ENCODE results near the gene GPN3.
A peak's percentile ranks its signal among the peaks of the same experiment; 100 is the strongest.
"Not testable (repeated sequence)": the region's sequence is repeated elsewhere in the genome, so short reads cannot be mapped to it uniquely, and the experiment has no call there.

Gene GPN3

DNA sequence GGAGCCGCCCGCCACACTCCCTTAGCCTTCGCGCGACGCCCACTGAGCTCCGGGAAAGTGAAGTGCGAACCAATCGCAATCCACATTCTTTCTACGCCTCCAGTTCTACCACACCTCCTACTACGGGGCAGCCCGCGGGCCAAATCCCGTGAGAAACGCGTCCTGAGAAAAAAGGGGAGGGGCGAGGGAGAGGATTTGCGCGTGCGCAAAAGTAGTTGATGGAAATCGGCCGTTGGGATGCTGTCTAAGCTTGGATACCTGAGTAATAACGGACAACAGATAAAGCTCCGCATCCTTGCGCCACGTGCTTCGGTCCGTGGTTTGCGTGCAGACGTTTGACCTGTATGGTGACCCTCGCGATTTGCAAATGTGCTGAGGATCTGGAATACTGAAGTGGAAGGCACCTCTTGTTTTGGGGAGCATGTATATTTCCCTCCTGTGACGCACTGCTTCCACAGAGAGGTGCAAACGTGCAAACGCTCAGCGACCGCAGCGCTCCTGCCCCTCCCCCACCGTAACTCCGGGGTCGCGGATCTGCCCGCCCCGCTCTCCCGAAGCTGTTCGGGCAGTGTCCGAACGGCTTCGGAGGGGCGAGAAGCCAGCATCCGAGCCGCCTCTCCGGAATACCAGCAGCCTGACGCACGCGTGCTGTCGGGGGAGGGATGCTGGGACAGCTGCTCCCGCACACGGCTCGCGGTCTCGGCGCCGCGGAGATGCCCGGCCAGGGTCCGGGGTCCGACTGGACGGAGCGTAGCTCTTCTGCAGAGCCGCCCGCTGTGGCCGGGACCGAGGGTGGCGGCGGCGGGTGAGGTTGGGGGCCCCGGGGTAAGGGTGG is at the start of gene GPN3, which contains the start of gene FAM216A:
Gene GPN3 (minus strand): TSS at position 44 of the 835 bp plus-strand sequence. CDS start 54 bp downstream, outside the sequence.
Gene FAM216A (plus strand): TSS at position 632 of the 835 bp plus-strand sequence. CDS start 31 bp downstream, at position 663.
- peak; percentile 86 to 92 for DNase-seq (ENCODE audit: low read depth in 1 of 2, low spot score in 1 of 2)

DNA sequence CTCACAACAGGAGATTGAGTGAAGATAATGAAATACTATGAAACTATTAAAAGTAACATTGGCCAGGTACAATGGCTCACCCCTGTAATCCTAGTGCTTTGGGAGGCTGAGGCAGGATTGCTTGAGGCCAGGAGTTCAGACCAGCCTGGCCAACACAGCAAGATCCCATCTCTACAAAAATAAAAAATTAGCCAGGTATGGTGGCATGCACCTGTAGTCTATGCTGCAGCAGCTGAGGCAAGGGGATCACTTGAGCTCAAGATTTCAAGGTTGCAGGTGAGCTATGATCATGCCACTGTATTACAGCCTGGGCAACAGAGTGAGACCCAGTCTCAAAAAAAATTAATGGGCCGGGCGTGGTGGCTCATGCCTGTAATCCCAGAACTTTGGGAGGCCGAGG is 48.9 kb upstream of the GPN3 start:
- no peak for DNase-seq (ENCODE audit: low read depth in 1 of 2, low spot score in 1 of 2)

DNA sequence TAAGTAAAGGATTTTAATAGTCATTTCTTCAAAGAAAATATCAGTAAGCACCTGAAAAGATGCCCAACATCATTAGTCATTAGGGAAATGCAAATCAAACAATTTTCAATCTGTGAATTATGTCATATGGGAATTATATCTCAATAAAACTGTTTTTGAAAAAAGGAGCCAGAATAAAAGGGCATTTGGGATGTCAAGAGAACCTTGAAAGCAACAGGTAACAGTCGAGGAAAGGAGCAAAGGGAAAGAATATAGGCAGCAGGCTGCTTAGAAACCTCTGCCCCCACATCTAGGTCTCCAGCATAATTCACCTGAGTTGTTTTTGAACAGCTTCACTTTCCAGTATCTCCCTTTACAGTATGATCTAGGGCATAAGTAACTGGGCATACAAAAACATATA is 46.3 kb upstream of the GPN3 start:
- DNase-seq (ENCODE audit: low read depth in 1 of 2, low spot score in 1 of 2): no peak

DNA sequence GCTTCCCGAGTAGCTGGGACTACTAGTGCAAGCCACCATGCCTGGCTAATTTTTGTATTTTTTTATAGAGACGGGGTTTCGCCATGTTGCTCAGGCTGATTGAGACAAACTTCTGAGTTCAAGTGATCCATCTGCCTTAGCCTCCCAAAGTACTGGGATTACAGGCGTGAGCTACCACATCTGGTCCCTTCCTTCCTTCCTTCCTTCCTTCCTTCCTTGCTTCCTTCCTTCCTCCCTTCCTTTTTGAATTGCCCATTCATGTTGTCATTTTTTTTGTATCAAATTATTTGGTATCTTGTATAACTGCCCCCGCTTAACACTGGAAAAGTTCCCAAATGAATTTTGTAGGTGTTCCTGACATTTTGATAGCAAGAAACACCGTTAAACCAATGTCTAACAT is 45.8 kb upstream of the GPN3 start:
- DNase-seq (ENCODE audit: low read depth in 1 of 2, low spot score in 1 of 2): no peak

DNA sequence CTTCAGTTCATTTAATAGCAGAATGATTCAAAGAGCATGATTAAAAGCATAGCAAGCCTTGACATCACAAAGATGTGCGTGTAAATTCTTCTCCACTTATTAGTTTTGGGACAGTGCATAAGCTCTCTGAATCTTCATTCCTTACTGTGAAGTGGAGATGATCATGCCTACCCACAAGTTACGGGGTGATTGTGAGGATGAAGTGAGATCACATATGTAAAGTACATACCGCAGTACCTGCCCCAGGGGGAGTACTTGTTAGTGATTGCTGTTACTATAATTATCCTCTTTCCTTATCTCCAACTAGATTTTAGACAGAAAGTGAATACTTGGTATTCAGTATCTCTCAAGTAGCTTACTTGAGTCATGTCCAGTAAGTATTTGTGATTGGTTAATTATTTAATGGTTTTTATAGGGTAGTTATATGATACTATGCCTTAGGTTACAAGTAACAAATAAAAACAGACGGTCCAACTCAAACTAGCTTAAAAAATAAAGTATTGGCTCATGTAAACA is 40.1 kb upstream of the GPN3 start:
- DNase-seq (ENCODE audit: low read depth in 1 of 2, low spot score in 1 of 2): no peak

DNA sequence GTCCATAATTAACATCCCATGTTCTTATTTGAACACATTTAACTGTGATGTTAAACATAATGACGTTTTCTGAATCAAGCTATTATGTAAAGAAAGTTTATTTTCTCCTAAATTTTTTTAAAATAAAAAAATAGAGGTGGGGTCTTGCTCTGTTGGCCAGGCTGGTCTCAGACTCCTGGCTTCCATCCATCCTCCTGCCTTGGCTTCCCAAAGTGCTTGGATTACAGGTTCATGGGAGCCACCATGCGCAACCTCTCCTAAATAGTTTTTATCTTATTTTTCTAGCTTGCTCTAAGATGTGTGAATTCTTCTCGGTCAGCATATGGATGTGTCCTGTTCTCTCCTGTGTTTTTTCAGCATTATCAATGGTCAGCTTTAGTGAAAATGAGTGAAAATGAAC is 37.3 kb upstream of the GPN3 start:
- no peak for DNase-seq (ENCODE audit: low read depth in 1 of 2, low spot score in 1 of 2)

DNA sequence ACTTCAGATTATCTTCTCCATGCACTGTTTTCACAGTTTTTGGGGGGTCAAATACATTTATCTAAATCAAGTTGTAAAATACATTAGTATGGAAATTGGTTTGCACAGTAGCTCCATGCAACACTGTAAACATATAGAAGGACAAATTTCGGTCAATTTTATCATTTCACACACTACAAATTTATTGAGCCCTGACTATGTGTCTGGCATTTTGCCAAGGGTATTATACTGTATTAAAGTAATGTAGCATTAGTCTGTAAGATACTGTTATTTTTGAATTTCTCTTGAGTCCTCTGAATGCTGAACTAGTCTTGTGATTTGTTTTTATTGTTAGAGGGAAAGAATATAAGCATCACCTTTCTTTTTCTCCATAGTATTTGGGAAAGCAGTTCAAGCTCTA is 35.4 kb upstream of the GPN3 start:
- DNase-seq (ENCODE audit: low read depth in 1 of 2, low spot score in 1 of 2): no peak

DNA sequence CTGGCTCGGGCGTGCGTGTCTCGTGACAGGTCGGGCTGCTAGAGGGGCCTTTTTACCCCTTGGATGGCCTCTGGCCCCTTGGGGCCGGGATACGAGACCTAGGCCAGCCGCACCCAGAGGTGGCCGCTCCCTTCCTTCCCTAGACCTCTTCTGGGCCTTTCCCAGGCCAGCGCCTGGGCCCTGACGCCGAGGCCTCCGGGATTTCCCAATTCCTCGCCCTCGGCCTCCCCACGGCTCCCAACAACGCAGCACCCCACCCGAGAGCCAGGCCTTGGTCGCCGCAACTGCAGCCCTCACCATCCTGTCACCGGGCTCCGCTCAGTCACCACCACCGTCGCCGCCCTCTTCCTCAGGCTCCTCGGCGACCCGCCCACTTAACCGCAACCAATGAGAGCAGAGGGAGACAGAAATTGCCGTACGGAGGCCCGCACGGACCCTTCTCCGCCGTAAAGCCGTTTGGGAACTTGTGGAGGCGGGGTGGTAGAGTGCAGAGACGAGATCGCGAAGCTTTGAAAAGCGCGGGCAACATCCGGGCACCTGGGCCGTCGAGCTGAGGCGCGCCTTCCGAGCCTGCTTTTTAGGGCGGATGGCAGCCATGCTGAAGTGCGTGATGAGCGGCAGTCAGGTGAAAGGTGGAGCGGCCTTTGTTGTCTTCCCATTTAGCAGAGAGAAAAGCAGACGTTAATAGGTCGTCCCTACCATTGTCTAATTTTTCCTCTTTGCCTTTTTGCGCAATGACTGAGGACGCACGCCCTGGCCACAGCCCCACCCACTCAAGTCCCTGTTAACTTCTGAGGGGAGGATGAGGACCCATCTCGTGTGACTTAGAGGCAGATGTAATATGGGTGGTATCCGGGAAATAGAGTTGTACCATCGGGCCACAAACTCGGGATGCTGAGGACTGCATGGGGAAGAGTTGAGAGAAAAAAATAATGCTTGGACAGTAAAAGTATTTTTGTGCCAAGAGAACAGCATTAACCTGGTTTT is 34.0 kb upstream of the GPN3 start, which contains the start of the genes RAD9B and VPS29:
Gene RAD9B (plus strand): TSS at position 580 of the 987 bp plus-strand sequence. CDS start 7 bp downstream, at position 587.
Gene VPS29 (minus strand): TSS at position 360 of the 987 bp plus-strand sequence. CDS start 60 bp downstream, at position 300.
- DNase-seq (ENCODE audit: low read depth in 1 of 2, low spot score in 1 of 2): peak; percentile 97 to 98

DNA sequence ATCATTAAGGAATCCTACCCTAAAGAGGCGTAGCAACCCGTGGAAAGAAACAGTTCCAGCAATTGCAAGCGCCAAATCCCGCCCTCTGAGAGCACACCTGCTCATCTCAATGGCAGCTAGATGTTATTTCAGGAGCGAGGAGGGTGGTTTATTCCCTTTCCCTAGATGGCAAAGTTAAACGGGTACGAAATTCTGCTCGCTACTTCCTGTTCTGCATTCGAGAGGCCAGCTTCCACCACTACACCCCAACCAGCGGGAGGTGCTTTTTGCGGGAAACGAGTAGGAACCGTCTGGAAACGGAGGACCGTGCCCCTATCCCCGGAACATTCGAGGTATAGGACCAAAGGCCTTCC is 33.3 kb upstream of the GPN3 start:
- no peak for DNase-seq (ENCODE audit: low read depth in 1 of 2, low spot score in 1 of 2)

DNA sequence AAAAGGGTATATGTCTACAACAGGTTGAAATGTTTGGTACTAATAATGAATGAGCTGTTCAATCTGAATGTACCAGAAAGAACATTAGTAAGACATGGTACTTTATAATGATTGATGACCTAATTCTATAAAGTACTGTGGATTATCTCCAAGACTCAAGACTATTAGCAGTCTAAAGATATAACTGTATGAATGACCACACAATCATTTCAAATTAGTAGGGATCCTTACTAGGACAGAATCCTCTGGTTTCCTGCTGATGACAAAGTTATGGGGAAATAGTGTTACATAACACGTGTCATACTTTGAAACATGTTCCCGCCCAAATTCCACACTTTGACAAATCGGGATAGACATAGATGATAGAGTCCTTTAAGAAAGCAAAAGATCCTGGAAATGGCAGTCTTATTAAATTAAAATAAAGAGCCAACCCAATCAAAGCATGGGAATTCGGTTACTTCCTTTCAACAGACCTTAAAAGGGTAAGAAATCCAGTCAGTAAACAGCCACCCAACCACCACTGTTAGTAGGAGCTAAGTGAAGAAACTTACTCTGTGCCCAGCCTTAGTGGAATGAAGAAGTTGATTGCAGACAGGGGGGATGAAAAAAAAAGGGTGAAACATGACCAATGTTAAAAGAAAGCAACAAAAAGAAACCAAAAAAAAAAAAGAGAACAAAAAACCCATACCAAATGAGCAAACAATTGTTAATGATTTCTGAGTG is 31.1 kb upstream of the GPN3 start:
- no peak for DNase-seq (ENCODE audit: low read depth in 1 of 2, low spot score in 1 of 2)

DNA sequence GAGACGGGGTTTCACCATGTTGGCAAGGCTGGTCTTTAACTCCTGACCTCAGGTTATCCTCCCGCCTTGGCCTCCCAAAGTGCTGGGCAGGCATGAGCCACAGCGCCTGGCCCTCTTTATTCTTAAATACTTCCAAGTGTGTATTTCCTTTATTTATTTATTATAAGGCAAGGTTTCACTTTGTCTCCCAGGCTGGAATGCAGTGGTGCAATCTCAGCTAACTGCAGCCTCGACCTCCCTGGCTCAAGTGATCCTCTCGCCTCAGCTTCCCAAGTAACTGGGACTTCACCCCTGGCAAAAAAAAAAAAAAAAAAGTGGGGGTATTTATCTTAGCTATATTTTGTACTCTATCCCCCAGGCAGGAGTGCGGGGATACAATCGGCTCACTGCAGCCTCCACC is 7.4 kb upstream of the GPN3 start:
- no peak for DNase-seq (ENCODE audit: low read depth in 1 of 2, low spot score in 1 of 2)

DNA sequence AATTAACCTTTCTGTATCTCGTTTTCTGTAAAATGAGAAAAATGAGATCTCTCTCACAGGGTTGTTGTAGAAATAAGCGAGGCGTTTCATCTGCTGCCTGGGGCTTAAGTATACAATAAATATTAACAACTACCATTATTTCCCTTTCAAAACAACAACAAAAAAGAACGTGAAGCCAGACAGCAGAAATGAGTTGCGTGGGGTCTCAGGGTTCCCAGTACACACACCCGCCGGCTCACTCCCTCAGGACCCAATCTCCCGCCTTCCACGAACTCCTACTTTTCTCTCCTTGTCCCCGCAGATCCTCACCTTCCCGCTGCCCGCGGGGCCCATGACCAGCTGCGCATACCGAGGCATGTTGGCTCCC is 227 bp downstream of the GPN3 start:
- no peak for DNase-seq (ENCODE audit: low read depth in 1 of 2, low spot score in 1 of 2)

DNA sequence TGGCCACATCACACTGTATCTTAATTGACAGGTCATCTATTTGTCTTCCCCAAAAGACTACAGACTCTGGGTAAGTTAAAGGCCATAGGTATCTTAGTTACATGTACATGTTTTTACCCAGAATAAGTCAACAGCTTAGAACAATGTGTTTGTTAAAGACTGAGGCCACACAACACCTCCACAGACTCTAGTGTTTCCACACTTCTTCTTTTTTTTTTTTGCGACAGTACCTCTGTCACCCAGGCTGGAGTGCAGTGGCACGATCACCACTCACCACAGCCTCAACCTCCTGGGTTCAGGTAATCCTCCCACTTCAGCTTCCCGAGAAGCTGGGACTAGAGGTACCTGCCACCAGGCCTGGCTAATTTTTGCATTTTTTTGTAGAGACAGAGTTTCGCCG is 1.3 kb downstream of the GPN3 start:
- DNase-seq (ENCODE audit: low read depth in 1 of 2, low spot score in 1 of 2): no peak

DNA sequence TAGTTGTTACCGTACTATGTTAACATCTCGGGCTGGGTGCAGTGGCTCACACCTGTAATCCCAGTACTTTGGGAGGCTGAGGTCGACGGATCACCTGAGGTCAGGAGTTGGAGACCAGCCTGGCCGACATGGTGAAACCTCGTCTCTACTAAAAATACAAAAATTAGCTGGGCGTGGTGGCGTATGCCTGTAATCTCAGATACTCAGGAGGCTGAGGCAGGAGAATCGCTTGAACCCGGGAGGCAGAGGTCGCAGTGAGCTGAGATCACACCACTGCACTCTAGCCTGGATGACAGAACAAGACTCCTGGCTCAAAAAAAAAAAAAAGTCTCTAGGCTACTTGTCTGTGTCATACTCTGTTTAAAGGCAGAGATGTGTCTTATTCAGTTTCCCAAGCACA is 2.3 kb downstream of the GPN3 start:
- not testable (repeated sequence) for DNase-seq (ENCODE audit: low read depth in 1 of 2, low spot score in 1 of 2)

DNA sequence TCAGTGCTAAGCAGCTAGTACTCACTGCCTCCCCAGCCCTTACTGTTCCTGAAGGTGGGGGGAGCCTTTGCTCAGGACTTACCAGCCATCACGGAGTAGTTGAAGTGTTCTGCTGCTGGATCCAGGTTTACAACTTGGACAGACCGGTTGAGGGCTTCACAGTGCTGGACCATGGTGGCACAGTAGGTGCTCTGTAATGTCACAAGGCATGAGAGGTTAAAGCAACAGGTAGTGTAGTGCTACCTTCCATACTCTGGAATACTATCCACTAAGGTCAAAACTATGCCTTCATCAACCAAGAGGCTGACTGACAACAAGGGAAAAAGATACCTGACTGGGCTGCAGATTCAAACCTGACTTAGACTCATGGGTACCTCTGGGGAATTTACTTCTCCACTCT is 3.0 kb downstream of the GPN3 start:
- no peak for DNase-seq (ENCODE audit: low read depth in 1 of 2, low spot score in 1 of 2)

DNA sequence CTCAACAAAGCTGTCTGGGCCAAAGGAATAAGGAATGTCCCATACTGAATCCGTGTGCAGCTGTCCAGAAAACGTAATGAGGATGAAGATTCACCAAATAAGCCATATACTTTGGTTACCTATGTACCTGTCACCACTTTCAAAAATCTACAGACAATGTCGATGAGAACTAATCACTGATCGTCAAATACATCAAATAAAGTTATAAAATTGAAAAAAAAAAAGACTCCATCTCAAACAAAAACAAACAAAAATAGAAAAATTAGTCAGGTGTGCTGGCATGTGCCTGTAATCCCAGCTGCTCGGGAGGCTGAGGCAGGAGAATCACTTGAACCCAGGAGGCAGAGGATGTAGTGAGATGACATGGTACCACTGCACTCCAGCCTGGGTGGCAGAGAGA is 6.9 kb downstream of the GPN3 start:
- DNase-seq (ENCODE audit: low read depth in 1 of 2, low spot score in 1 of 2): not testable (repeated sequence)

DNA sequence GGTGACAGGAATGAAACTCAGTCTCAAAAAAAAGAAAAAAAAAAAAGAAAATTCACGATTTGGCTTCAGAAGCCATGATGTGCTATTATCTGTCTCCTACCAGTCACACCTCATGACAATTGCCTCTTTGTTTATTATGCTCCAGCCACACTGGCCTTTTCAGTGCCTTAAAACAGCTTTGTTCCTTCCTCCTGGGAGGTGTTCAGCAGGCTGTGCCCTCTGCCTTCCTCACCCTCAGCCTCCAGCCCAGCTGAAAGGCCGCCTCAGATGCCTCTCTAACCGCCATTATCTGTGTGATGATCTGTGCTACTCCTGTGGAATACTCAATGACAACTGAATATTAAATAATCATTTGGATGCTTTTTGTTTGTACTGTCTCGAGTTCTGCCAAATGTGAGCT is 9.3 kb downstream of the GPN3 start:
- DNase-seq (ENCODE audit: low read depth in 1 of 2, low spot score in 1 of 2): no peak

DNA sequence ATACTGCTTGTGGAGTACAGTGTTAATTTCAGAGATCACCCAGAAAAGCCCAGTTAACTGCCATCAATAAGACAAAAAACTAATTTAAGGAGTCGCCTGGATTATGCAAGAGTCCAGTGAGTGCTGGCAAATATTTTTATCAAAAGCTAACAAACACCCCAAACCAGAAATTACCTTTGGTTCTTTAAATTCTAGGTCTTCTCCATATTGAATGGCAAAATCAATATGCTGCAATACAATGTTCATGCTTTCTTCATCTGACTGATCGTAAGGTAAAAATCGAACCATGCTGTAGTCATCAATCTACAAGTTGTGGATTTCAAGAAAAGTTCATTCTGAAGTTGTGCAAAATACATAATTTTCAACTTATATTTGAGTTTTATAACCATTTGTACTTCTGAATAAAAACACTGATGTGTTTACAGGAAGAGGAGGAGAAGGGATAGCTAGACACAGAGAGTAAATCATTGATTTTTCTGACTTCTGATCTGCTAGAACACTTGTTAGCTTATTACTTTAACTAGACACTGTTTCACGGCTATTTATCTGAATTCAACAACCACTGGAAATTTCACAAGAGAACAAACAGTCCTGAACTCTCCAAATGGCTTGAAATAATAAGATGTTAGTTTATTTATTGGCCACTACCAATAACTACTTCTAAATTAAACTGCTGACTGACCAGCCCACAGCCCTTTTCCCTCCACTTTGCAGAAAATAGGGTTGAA is 14.3 kb downstream of the GPN3 start:
- DNase-seq (ENCODE audit: low read depth in 1 of 2, low spot score in 1 of 2): no peak

DNA sequence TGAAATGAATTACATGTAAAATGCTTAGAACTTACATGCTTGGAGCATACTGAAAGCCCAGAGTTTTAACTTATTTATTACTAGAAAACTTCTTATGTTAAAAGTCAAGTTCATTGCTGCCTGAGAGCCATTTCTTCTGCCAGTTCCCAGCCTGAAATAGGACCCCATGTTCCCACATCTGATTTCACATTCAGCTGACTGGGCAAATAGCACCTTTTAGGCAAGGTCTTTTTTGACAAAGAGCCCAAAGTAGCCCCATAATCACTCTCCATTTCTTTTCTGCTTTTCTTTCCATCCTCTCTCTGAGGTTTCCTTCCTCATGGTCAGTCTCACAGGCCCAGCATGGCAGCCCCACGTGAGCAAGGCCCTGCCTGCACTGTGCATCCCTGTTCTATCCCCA is 16.8 kb downstream of the GPN3 start:
- DNase-seq (ENCODE audit: low read depth in 1 of 2, low spot score in 1 of 2): no peak

DNA sequence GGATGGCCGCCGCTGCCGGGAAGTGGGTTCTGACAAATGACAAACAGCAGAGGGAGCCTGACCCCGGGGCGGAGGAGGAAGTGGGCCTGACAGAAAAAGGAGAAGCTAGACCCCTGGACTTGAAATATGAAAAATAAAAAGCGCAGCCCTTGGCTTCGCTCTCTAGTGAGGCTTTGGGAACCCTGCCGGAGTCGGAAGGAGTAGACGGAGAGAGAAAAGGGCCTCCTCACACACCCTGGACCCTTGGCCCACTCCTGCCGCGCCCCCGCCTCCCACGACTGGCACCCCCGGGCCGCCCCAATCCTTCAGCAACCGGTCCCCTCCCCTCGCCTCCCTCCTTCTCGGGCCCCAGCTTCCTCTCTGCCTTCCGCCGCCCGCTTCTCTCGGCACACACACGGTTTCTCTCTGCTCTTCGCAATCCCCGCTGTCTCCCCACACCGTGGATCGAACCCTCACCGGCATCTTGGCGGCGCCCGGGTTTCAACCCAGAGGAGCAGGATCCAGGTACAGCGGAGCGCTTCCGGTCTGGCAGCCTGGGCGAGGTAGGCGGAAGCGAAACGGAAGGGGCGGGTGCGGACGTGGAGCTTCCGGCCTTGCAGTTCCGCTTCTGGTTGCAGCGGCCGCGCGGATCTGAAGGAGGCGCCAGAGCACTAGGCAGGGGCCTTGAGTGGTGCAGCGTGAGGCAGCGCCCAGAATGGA is 18.1 kb downstream of the GPN3 start, which contains the start of gene ARPC3:
Gene ARPC3 (minus strand): TSS at position 539 of the 699 bp plus-strand sequence. CDS start 77 bp downstream, at position 462.
- peak; percentile 90 for DNase-seq (ENCODE audit: low read depth in 1 of 2, low spot score in 1 of 2)
